Measurements from ENCODE around the gene MEGF11.

GRCh38 chr15:65900488-65900887 is 353.1 kb downstream of the MEGF11 start:
- TF ChIP-seq CTCF (IDR thresholded peaks at IDR 0.05) (no peak), POLR2AphosphoS5 (IDR thresholded peaks at IDR 0.05) (no peak)
